ENCODE measurements around the gene MTMR2. TPM values are rescaled to one million over a fixed set of nuclear protein-coding genes. Genes with fewer than 3 reads are reported as not detected.
"Not testable (repeated sequence)": the region's sequence is repeated elsewhere in the genome, so short reads cannot be mapped to it uniquely, and the experiment has no call there.

The MTMR2 gene
- total RNA-seq, 1 experiment from 2014 or later, result 36.8 TPM

GRCh38 chr11:95832763-95833162 lies 91.1 kb downstream of the MTMR2 start:
- Histone ChIP-seq H3K4me3 (ENCODE audit: insufficient read depth, low read depth, low read length) (no peak overlapping the region), H3K36me3 (replicated peaks; ENCODE audit: control insufficient read depth, insufficient read depth, low read length) (peaks cover 17% of the 10 kb centered on the region), H3K27me3 (ENCODE audit: control insufficient read depth, insufficient read depth, low read length) (no peaks in the 10 kb centered on the region)
- no peak for DNase-seq

- Histone ChIP-seq H3K4me3 (ENCODE audit: insufficient read depth, low read depth, low read length) (no peak overlapping the region), H3K27me3 (ENCODE audit: control insufficient read depth, insufficient read depth, low read length) (no peaks in the 10 kb centered on the region), H3K36me3 (replicated peaks; ENCODE audit: control insufficient read depth, insufficient read depth, low read length) (peaks cover 17% of the 10 kb centered on the region)
- no peak for DNase-seq
Measured at GRCh38 chr11:95831198-95831883, 92.6 kb downstream of the MTMR2 start.

- Histone ChIP-seq H3K27me3 (ENCODE audit: control insufficient read depth, insufficient read depth, low read length) (no peaks in the 10 kb centered on the region), H3K4me3 (ENCODE audit: insufficient read depth, low read depth, low read length) (no peak overlapping the region), H3K36me3 (replicated peaks; ENCODE audit: control insufficient read depth, insufficient read depth, low read length) (peaks cover 17% of the 10 kb centered on the region)
- no peak for DNase-seq
Measured at GRCh38 chr11:95829580-95830259, 94.2 kb downstream of the MTMR2 start.

- peaks cover 11% of the 10 kb centered on the region for H3K36me3 ChIP-seq (replicated peaks; ENCODE audit: control insufficient read depth, insufficient read depth, low read length)
- H3K4me3 ChIP-seq (ENCODE audit: insufficient read depth, low read depth, low read length), result no peak overlapping the region
- no peak for DNase-seq
- H3K27me3 ChIP-seq (ENCODE audit: control insufficient read depth, insufficient read depth, low read length), result no peaks in the 10 kb centered on the region
Measured at GRCh38 chr11:95827696-95828095, 96.2 kb downstream of the MTMR2 start.

- DNase-seq, result no peak
- H3K36me3 ChIP-seq (replicated peaks; ENCODE audit: control insufficient read depth, insufficient read depth, low read length), result peaks cover 5% of the 10 kb centered on the region
- no peaks in the 10 kb centered on the region for H3K27me3 ChIP-seq (ENCODE audit: control insufficient read depth, insufficient read depth, low read length)
- H3K4me3 ChIP-seq (ENCODE audit: insufficient read depth, low read depth, low read length), result no peak overlapping the region
Measured at GRCh38 chr11:95821640-95822039, 102.3 kb downstream of the MTMR2 start.

- DNase-seq, result no peak
- Histone ChIP-seq H3K36me3 (replicated peaks; ENCODE audit: control insufficient read depth, insufficient read depth, low read length) (peaks cover 6% of the 10 kb centered on the region), H3K27me3 (ENCODE audit: control insufficient read depth, insufficient read depth, low read length) (no peaks in the 10 kb centered on the region), H3K4me3 (ENCODE audit: insufficient read depth, low read depth, low read length) (no peak overlapping the region)
Measured at GRCh38 chr11:95816037-95816436, 107.9 kb downstream of the MTMR2 start.

- H3K4me3 ChIP-seq (ENCODE audit: insufficient read depth, low read depth, low read length); H3K27me3 ChIP-seq (ENCODE audit: control insufficient read depth, insufficient read depth, low read length); H3K36me3 ChIP-seq (replicated peaks; ENCODE audit: control insufficient read depth, insufficient read depth, low read length); DNase-seq: not testable (repeated sequence)
Measured at GRCh38 chr11:95811052-95811451, 112.9 kb downstream of the MTMR2 start.

GRCh38 chr11:95806464-95806863 lies 117.4 kb downstream of the MTMR2 start:
- DNase-seq; H3K36me3 ChIP-seq (replicated peaks; ENCODE audit: control insufficient read depth, insufficient read depth, low read length); H3K27me3 ChIP-seq (ENCODE audit: control insufficient read depth, insufficient read depth, low read length); H3K4me3 ChIP-seq (ENCODE audit: insufficient read depth, low read depth, low read length): not testable (repeated sequence)

GRCh38 chr11:95805869-95806268 lies 118.0 kb downstream of the MTMR2 start:
- Histone ChIP-seq H3K36me3 (replicated peaks; ENCODE audit: control insufficient read depth, insufficient read depth, low read length) (peaks cover 3% of the 10 kb centered on the region), H3K27me3 (ENCODE audit: control insufficient read depth, insufficient read depth, low read length) (no peaks in the 10 kb centered on the region), H3K4me3 (ENCODE audit: insufficient read depth, low read depth, low read length) (no peak overlapping the region)
- DNase-seq, result no peak

GRCh38 chr11:95803973-95804372 lies 119.9 kb downstream of the MTMR2 start:
- no peak for DNase-seq
- Histone ChIP-seq H3K27me3 (ENCODE audit: control insufficient read depth, insufficient read depth, low read length) (no peaks in the 10 kb centered on the region), H3K36me3 (replicated peaks; ENCODE audit: control insufficient read depth, insufficient read depth, low read length) (peaks cover 11% of the 10 kb centered on the region), H3K4me3 (ENCODE audit: insufficient read depth, low read depth, low read length) (no peak overlapping the region)

- Histone ChIP-seq H3K27me3 (ENCODE audit: control insufficient read depth, insufficient read depth, low read length) (no peaks in the 10 kb centered on the region), H3K36me3 (replicated peaks; ENCODE audit: control insufficient read depth, insufficient read depth, low read length) (peaks cover 11% of the 10 kb centered on the region), H3K4me3 (ENCODE audit: insufficient read depth, low read depth, low read length) (no peak overlapping the region)
- no peak for DNase-seq
Measured at GRCh38 chr11:95802806-95803205, 121.1 kb downstream of the MTMR2 start.

GRCh38 chr11:95800438-95800837 lies 123.5 kb downstream of the MTMR2 start:
- Histone ChIP-seq H3K27me3 (ENCODE audit: control insufficient read depth, insufficient read depth, low read length) (no peaks in the 10 kb centered on the region), H3K36me3 (replicated peaks; ENCODE audit: control insufficient read depth, insufficient read depth, low read length) (peaks cover 7% of the 10 kb centered on the region; the same call in 1 of the 2 replicates), H3K4me3 (ENCODE audit: insufficient read depth, low read depth, low read length) (no peak overlapping the region)
- no peak for DNase-seq

GRCh38 chr11:95799546-95799945 lies 124.4 kb downstream of the MTMR2 start:
- DNase-seq, result no peak
- Histone ChIP-seq H3K27me3 (ENCODE audit: control insufficient read depth, insufficient read depth, low read length) (no peaks in the 10 kb centered on the region), H3K4me3 (ENCODE audit: insufficient read depth, low read depth, low read length) (no peak overlapping the region), H3K36me3 (replicated peaks; ENCODE audit: control insufficient read depth, insufficient read depth, low read length) (peaks cover 7% of the 10 kb centered on the region; the same call in 1 of the 2 replicates)

- Histone ChIP-seq H3K36me3 (replicated peaks; ENCODE audit: control insufficient read depth, insufficient read depth, low read length) (peaks cover 7% of the 10 kb centered on the region; the same call in 1 of the 2 replicates), H3K27me3 (ENCODE audit: control insufficient read depth, insufficient read depth, low read length) (no peaks in the 10 kb centered on the region), H3K4me3 (ENCODE audit: insufficient read depth, low read depth, low read length) (no peak overlapping the region)
- DNase-seq, result no peak
Measured at GRCh38 chr11:95796501-95796900, 127.4 kb downstream of the MTMR2 start.

GRCh38 chr11:95795627-95796295 lies 128.1 kb downstream of the MTMR2 start:
- H3K27me3 ChIP-seq (ENCODE audit: control insufficient read depth, insufficient read depth, low read length), result no peaks in the 10 kb centered on the region
- H3K36me3 ChIP-seq (replicated peaks; ENCODE audit: control insufficient read depth, insufficient read depth, low read length), result peaks cover 7% of the 10 kb centered on the region; the same call in 1 of the 2 replicates
- no peak overlapping the region for H3K4me3 ChIP-seq (ENCODE audit: insufficient read depth, low read depth, low read length)
- DNase-seq, result no peak
